ENCODE data around the gene PMIS2.

GRCh38 chr19:35612224-35612558, 26.2 kb downstream of the PMIS2 start:
- no peak for TF ChIP-seq CTCF (tag by site-specific recombination; IDR thresholded peaks at IDR 0.05)
- TF ChIP-seq RBAK (tag by site-specific recombination; IDR thresholded peaks at IDR 0.05), result no peak
